Lower leg skin (tissue), 3 donors: Measurements from ENCODE around the gene WNK2.

Experiments
- POLR2A ChIP-seq, 2 donors: fragments of 450-650 bp; IDR thresholded peaks; one replicate each; pipeline ENCODE4 v1.6.1; 2016 to 2017; ENCODE audit warnings: antibody characterized with exemption in 2 of 2, mild to moderate bottlenecking in 1 of 2, moderate library complexity in 1 of 2
- TF ChIP-seq, protein P1 (sequence below), 3 donors: fragments of 450-650 bp; IDR thresholded peaks; one replicate each; pipeline ENCODE4 v1.5.1; 2016; ENCODE audit warnings: antibody characterized with exemption in 3 of 3, mild to moderate bottlenecking in 3 of 3, moderate library complexity in 2 of 3

DNA sequence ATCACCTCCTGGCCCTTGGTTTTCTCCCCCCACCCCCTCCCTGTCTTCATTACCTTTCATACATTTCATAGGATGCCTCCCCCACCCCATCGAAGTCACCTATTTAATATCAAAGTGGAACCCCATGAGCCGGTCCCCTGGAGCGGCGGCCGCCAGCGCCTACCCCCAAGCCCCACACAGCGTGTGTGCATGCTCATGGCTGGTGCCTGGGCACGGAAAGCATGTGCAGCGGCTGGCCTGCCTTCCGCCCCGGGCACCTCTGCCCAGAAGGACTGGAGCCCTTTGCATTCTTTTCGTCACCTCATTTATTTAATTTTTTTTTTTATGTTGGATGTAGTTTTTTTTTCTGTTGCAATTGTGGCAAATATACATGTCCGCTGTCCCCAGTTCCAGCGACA, 116.2 kb downstream of the WNK2 start:
- TF ChIP-seq, protein P1, sequence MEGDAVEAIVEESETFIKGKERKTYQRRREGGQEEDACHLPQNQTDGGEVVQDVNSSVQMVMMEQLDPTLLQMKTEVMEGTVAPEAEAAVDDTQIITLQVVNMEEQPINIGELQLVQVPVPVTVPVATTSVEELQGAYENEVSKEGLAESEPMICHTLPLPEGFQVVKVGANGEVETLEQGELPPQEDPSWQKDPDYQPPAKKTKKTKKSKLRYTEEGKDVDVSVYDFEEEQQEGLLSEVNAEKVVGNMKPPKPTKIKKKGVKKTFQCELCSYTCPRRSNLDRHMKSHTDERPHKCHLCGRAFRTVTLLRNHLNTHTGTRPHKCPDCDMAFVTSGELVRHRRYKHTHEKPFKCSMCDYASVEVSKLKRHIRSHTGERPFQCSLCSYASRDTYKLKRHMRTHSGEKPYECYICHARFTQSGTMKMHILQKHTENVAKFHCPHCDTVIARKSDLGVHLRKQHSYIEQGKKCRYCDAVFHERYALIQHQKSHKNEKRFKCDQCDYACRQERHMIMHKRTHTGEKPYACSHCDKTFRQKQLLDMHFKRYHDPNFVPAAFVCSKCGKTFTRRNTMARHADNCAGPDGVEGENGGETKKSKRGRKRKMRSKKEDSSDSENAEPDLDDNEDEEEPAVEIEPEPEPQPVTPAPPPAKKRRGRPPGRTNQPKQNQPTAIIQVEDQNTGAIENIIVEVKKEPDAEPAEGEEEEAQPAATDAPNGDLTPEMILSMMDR (IDR thresholded peaks at IDR 0.05) = no peak
- no peak for TF ChIP-seq POLR2A (IDR thresholded peaks at IDR 0.05)
